Measurements from ENCODE around the gene PPP1R15B.
A peak's percentile ranks its signal among the peaks of the same experiment; 100 is the strongest.

Gene PPP1R15B

DNA sequence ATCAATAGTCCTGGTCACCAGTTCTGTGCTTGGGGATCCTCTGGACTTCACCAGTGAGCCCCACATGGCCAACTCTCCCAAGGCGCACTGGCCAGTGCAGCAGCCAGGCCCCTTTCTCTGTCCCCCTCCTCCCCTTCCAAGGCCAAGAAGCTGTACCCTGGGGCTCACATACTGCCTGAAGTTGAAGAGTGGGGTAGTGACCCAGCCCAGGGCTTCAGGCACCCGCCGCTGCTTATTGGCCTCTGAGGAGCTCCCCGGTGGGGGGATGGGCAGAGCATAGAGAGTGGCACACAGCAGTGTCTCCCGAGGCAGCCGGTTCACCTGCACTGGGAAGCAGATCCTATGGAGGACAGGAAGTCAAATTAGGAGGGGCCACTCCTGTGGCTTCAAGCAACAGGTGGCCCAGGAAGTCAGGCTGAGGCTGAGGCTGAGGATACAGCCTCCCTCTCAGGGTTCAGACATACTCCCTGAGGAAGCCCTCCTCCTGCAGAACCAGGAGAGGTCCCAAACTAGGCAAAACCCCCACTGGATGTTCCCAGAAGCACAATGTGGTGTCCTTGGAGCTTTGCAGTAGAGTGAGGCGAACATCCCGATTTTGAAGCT, 38.2 kb upstream of the PPP1R15B start:
- H3K4me3 ChIP-seq (ENCODE audit: low read depth, low read length) = no peak overlapping the region
- TF ChIP-seq CTCF (IDR thresholded peaks at IDR 0.05; ENCODE audit: insufficient read depth, low read depth, low read length, missing control alignments) = no peak
- DNase-seq (ENCODE audit: low read depth) = no peak

GRCh38 chr1:204448991-204449677, 37.5 kb upstream of the PPP1R15B start:
- no peak overlapping the region for H3K4me3 ChIP-seq (ENCODE audit: low read depth, low read length)
- DNase-seq (ENCODE audit: low read depth) = no peak
- TF ChIP-seq CTCF (IDR thresholded peaks at IDR 0.05; ENCODE audit: insufficient read depth, low read depth, low read length, missing control alignments) = no peak

GRCh38 chr1:204448344-204448964, 36.8 kb upstream of the PPP1R15B start:
- peak; percentile 41 for DNase-seq (ENCODE audit: low read depth)
- no peak overlapping the region for H3K4me3 ChIP-seq (ENCODE audit: low read depth, low read length)
- TF ChIP-seq CTCF (IDR thresholded peaks at IDR 0.05; ENCODE audit: insufficient read depth, low read depth, low read length, missing control alignments) = no peak

- H3K4me3 ChIP-seq (ENCODE audit: low read depth, low read length) = no peak overlapping the region
- no peak for TF ChIP-seq CTCF (IDR thresholded peaks at IDR 0.05; ENCODE audit: insufficient read depth, low read depth, low read length, missing control alignments)
- DNase-seq (ENCODE audit: low read depth) = no peak
Measured at GRCh38 chr1:204447736-204448135, 36.1 kb upstream of the PPP1R15B start.

GRCh38 chr1:204447190-204447589, 35.6 kb upstream of the PPP1R15B start:
- DNase-seq (ENCODE audit: low read depth) = no peak
- H3K4me3 ChIP-seq (ENCODE audit: low read depth, low read length) = no peak overlapping the region
- TF ChIP-seq CTCF (IDR thresholded peaks at IDR 0.05; ENCODE audit: insufficient read depth, low read depth, low read length, missing control alignments) = no peak

GRCh38 chr1:204446413-204447111, 34.9 kb upstream of the PPP1R15B start:
- TF ChIP-seq CTCF (IDR thresholded peaks at IDR 0.05; ENCODE audit: insufficient read depth, low read depth, low read length, missing control alignments) = peak; percentile 83
- no peak overlapping the region for H3K4me3 ChIP-seq (ENCODE audit: low read depth, low read length)
- peak; percentile 85 for DNase-seq (ENCODE audit: low read depth)
